ENCODE data around the gene AKAP11. TPM values are rescaled to one million over a fixed set of nuclear protein-coding genes. Genes with fewer than 3 reads are reported as not detected.
A peak's percentile ranks its signal among the peaks of the same experiment; 100 is the strongest.

Gene AKAP11
- total and polyA plus RNA-seq, 4 experiments from 2014 or later: 2.7 to 42.6 (median 22.3) TPM

DNA sequence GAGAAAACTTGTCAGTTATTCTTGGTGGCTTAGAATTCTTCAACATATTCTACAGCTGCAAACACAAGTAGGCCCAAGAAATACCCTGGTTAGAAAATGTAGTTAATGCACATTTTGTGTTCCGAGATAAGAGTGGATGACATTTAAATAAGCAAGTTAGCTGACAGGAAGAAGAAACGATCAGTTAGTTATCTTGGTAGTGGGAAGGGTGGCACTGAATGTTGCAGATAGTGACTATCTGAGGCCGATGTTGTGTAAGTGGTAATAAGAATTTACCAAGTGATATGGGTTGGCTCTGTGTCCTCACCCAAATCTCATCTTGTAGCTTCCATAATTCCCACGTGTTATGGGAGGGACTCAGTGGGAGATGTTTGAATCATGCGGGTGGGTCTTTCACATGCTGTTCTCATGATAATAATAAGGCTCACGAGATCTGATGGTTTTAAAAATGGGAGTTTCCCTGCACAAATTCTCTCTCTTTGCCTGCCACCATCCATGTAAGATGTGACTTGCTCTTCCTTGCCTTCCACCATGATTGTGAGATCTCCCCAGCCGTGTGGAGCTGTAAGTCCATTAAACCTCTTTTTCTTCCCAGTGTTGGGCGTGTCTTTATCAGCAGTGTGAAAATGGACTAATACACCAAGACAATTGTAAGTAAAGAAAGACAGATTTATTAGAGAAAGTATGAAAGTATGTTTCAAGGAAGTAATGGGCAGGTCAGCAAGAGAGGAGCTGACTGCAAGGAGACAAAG lies 10.9 kb upstream of the AKAP11 start:
- Histone ChIP-seq H3K27me3 (ENCODE audit: insufficient read depth, low read length) (no peaks in the 10 kb centered on the region), H3K4me3 (ENCODE audit: low read length in 2 of 2) (no peak overlapping the region), H3K27ac (ENCODE audit: low read depth, low read length) (no peak overlapping the region), H3K4me1 (ENCODE audit: insufficient read depth, low read length) (no peaks in the 10 kb centered on the region), H3K9me3 (ENCODE audit: control insufficient read depth in 1 of 2, low read length in 2 of 2) (no peaks in the 10 kb centered on the region), H3K36me3 (ENCODE audit: insufficient read depth, low read length) (no peaks in the 10 kb centered on the region)
- DNase-seq: no peak
- intact Hi-C loops (cut with micrococcal nuclease): no loop called here
- no peak overlapping the region for H3K4me3 Mint-ChIP-seq
- H3K4me1 Mint-ChIP-seq: no peaks in the 10 kb centered on the region
- H3K36me3 Mint-ChIP-seq: no peaks in the 10 kb centered on the region
- no peak overlapping the region for H3K27ac Mint-ChIP-seq
- no peaks in the 10 kb centered on the region for H3K9me3 Mint-ChIP-seq
- H3K27me3 Mint-ChIP-seq: peaks cover 2% of the 10 kb centered on the region in 2 donors
- CTCF ChIA-PET (ENCODE audit: partially characterized antibody): interaction anchor here (1.2 kb wide), 2 partner anchors 8 to 12 kb away, joined by 3 read pairs; no protein-coding TSS in a partner anchor
- POLR2A ChIA-PET (ENCODE audit: partially characterized antibody): no interaction called here

DNA sequence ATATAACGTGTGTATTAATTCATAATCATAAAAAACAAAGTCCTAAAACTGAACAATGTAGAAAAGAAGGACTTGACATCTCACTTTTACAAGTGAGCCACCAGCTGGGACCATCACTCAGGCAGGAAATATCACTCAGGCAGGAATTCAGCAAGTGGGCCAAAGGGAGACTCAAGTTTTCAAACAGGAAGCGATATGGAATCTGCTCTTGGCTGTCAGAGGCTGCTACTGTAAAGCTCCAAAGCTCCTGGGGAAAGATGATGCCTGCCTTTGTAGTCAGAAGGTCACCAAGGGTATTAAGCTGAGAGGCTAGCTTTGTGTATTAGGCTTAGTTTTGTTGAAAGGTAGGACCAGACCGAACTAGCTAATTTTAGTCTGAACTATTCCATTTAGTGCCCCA lies 5.5 kb upstream of the AKAP11 start:
- Mint-ChIP-seq H3K27ac (no peak overlapping the region), H3K27me3 (peaks cover 0 to 2% of the 10 kb centered on the region in 2 donors), H3K4me1 (peaks cover 10 to 14% (median 13%) of the 10 kb centered on the region in 4 donors), H3K4me3 (no peak overlapping the region), H3K36me3 (no peaks in the 10 kb centered on the region), H3K9me3 (no peaks in the 10 kb centered on the region)
- ChIA-PET POLR2A (ENCODE audit: partially characterized antibody) (no interaction called here), CTCF (ENCODE audit: partially characterized antibody) (no interaction called here)
- no peak overlapping the region for H3K27ac ChIP-seq (ENCODE audit: low read depth, low read length)
- no peaks in the 10 kb centered on the region for H3K27me3 ChIP-seq (ENCODE audit: insufficient read depth, low read length)
- H3K9me3 ChIP-seq (ENCODE audit: control insufficient read depth in 1 of 2, low read length in 2 of 2): no peaks in the 10 kb centered on the region
- intact Hi-C loops (cut with micrococcal nuclease): no loop called here
- no peak for DNase-seq
- peaks cover 10% of the 10 kb centered on the region for H3K4me1 ChIP-seq (ENCODE audit: insufficient read depth, low read length)
- H3K36me3 ChIP-seq (ENCODE audit: insufficient read depth, low read length): no peaks in the 10 kb centered on the region
- H3K4me3 ChIP-seq (ENCODE audit: low read length in 2 of 2): no peak overlapping the region

DNA sequence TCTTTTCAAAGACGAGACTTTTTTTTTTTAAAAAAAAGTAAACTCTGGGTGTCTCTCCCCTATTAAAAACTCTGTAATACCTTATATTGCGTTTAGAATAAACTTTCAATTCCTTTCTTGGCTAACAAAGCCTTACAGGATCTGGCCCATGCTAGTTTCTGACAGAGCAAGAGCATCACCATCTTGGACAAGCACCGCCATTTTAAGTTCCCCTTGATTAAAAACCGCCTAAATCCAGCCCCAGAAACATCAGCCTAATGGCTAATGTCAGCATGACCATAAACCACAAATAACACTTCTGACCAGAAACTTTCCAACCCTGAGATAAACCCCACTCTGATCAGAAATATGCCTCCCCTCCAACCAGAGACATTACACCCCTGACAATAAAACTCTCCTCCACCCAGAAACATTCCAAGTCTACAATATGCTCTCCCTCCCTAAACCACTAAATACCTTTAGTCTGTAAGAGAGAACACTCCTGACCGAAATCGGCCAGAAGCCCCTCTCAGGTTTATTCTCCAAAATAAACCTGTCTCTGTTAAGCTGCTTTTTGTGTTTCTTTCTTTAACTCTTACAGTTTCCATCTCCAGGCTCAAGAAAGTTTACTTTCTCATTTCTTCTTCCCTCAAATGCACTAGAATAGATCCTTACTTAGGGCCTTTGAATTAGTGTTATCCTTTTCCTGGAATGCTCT lies 1.6 kb upstream of the AKAP11 start:
- Mint-ChIP-seq H3K4me3 (peak overlapping the region; percentile 88 to 99 (median 97)), H3K36me3 (peaks cover 0 to 6% of the 10 kb centered on the region in 2 donors), H3K4me1 (peaks cover 28 to 50% (median 36%) of the 10 kb centered on the region in 4 donors), H3K27me3 (no peaks in the 10 kb centered on the region), H3K9me3 (no peaks in the 10 kb centered on the region), H3K27ac (peak overlapping the region; percentile 98 to 99 (median 98))
- peak overlapping the region; percentile 94 for H3K27ac ChIP-seq (ENCODE audit: low read depth, low read length)
- no peaks in the 10 kb centered on the region for H3K9me3 ChIP-seq (ENCODE audit: control insufficient read depth in 1 of 2, low read length in 2 of 2)
- no peaks in the 10 kb centered on the region for H3K27me3 ChIP-seq (ENCODE audit: insufficient read depth, low read length)
- POLR2A ChIA-PET (ENCODE audit: partially characterized antibody): interaction anchor here (1.1 to 2.7 kb wide), 3 partner anchors 11 to 126 kb away, joined by 3 to 19 read pairs (median 17); no protein-coding TSS in a partner anchor
- peaks cover 37% of the 10 kb centered on the region for H3K4me1 ChIP-seq (ENCODE audit: insufficient read depth, low read length)
- no peak overlapping the region for H3K4me3 ChIP-seq (ENCODE audit: low read length in 2 of 2)
- CTCF ChIA-PET (ENCODE audit: partially characterized antibody): no interaction called here
- intact Hi-C loops (cut with micrococcal nuclease): loop anchor here (5.0 to 10.0 kb wide), 7 partner anchors 84 to 1208 kb away; partner anchors contain the start of genes KBTBD6, MTRF1, VWA8 and WBP4
- no peak for DNase-seq
- H3K36me3 ChIP-seq (ENCODE audit: insufficient read depth, low read length): no peaks in the 10 kb centered on the region

- H3K36me3 Mint-ChIP-seq: peaks cover 0 to 6% of the 10 kb centered on the region in 2 donors
- Histone ChIP-seq H3K36me3 (ENCODE audit: insufficient read depth, low read length) (no peaks in the 10 kb centered on the region), H3K9me3 (ENCODE audit: control insufficient read depth in 1 of 2, low read length in 2 of 2) (no peaks in the 10 kb centered on the region), H3K4me1 (ENCODE audit: insufficient read depth, low read length) (peaks cover 42% of the 10 kb centered on the region), H3K27ac (ENCODE audit: low read depth, low read length) (peak overlapping the region; percentile 94), H3K4me3 (ENCODE audit: low read length in 2 of 2) (peak overlapping the region; percentile 82 to 93), H3K27me3 (ENCODE audit: insufficient read depth, low read length) (no peaks in the 10 kb centered on the region)
- H3K4me1 Mint-ChIP-seq: peaks cover 32 to 55% (median 41%) of the 10 kb centered on the region in 4 donors
- H3K9me3 Mint-ChIP-seq: no peaks in the 10 kb centered on the region
- CTCF ChIA-PET (ENCODE audit: partially characterized antibody): interaction anchor here (1.1 kb wide), 1 partner anchor 302 kb away, joined by 3 read pairs; no protein-coding TSS in a partner anchor
- no peak for DNase-seq
- H3K27me3 Mint-ChIP-seq: no peaks in the 10 kb centered on the region
- intact Hi-C loops (cut with micrococcal nuclease): loop anchor here (5.0 to 10.0 kb wide), 7 partner anchors 84 to 1209 kb away; partner anchors contain the start of genes KBTBD6, MTRF1, VWA8 and WBP4
- POLR2A ChIA-PET (ENCODE audit: partially characterized antibody): interaction anchor here (1.1 to 2.7 kb wide), 5 partner anchors 11 to 1211 kb away, joined by 3 to 19 read pairs (median 5); no protein-coding TSS in a partner anchor
- H3K27ac Mint-ChIP-seq: peak overlapping the region; percentile 98 to 99 (median 98)
- peak overlapping the region; percentile 88 to 99 (median 97) for H3K4me3 Mint-ChIP-seq
Observed at GRCh38 chr13:42270857-42271215, 1.1 kb upstream of the AKAP11 start.

DNA sequence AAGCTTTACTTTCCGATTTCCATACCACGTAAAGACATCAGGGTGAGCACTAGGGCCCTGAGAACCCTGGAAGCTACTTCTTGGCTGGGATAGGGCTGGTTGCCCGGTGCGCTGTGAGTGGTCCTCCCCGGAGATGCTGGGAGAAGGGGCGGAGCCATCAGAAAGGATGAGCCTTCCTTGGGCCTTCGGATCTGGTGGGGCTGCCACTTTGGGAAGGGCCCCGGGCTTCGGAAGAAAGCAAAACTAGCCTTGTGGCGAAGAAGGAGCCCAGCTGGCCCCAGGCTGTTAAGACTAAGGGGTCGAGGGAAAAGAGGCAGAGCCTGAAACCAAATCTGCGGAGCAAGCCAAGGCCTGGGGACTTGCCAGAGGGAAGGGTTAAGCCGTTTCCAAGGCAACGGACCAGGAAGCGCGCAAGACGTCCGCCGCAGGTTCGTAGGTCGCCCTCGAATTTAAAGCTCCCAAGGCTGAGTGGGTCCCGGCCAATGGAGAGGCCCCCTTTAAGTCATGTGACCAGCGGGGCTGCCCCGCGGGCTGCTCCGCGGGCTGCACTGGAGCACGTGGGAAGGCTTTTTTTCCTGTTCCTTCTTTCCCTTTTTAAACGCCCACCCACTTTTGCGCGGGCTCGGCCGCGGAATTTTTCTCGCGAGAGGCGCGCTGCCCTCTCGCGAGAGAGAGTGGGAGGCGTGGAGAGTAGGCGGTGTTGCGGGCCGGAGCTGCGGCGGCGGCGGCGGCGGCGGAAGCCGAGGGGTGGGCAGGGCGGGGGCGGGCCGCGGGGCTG lies 426 bp upstream of the AKAP11 start:
- Mint-ChIP-seq H3K27ac (peak overlapping the region; percentile 98 to 99 (median 98)), H3K4me3 (peak overlapping the region; percentile 88 to 99 (median 97)), H3K9me3 (no peaks in the 10 kb centered on the region), H3K27me3 (no peaks in the 10 kb centered on the region), H3K36me3 (peaks cover 0 to 6% of the 10 kb centered on the region in 2 donors), H3K4me1 (peaks cover 35 to 60% (median 47%) of the 10 kb centered on the region in 4 donors)
- H3K36me3 ChIP-seq (ENCODE audit: insufficient read depth, low read length): no peaks in the 10 kb centered on the region
- CTCF ChIA-PET (ENCODE audit: partially characterized antibody): interaction anchor here (1.0 to 1.1 kb wide), 2 partner anchors 224 to 302 kb away, joined by 3 read pairs; no protein-coding TSS in a partner anchor
- no peaks in the 10 kb centered on the region for H3K9me3 ChIP-seq (ENCODE audit: control insufficient read depth in 1 of 2, low read length in 2 of 2)
- H3K27ac ChIP-seq (ENCODE audit: low read depth, low read length): peak overlapping the region; percentile 94
- POLR2A ChIA-PET (ENCODE audit: partially characterized antibody): interaction anchor here (0.7 to 2.7 kb wide), 19 partner anchors 12 to 1211 kb away, joined by 3 to 19 read pairs (median 3); partner anchors contain the start of genes EPSTI1, KBTBD6, MTRF1 and RGCC
- peak; percentile 95 to 98 (median 96) for DNase-seq
- peak overlapping the region; percentile 82 to 93 for H3K4me3 ChIP-seq (ENCODE audit: low read length in 2 of 2)
- no peaks in the 10 kb centered on the region for H3K27me3 ChIP-seq (ENCODE audit: insufficient read depth, low read length)
- intact Hi-C loops (cut with micrococcal nuclease): loop anchor here (1.0 to 10.0 kb wide), 8 partner anchors 83 to 1209 kb away; partner anchors contain the start of genes DNAJC15, KBTBD6, MTRF1 and VWA8
- H3K4me1 ChIP-seq (ENCODE audit: insufficient read depth, low read length): peaks cover 46% of the 10 kb centered on the region

- DNase-seq: peak in 4 of 5 donors; percentile 20 to 26 (median 26)
- intact Hi-C loops (cut with micrococcal nuclease): loop anchor here (1.0 to 10.0 kb wide), 8 partner anchors 82 to 1210 kb away; partner anchors contain the start of genes DNAJC15, KBTBD6, MTRF1 and VWA8
- ChIA-PET POLR2A (ENCODE audit: partially characterized antibody) (interaction anchor here (0.7 to 2.7 kb wide), 11 partner anchors 19 to 815 kb away, joined by 3 to 19 read pairs (median 4); partner anchors contain the start of genes EPSTI1, RGCC and VWA8), CTCF (ENCODE audit: partially characterized antibody) (interaction anchor here (0.7 to 1.1 kb wide), 3 partner anchors 11 to 206 kb away, joined by 3 to 5 read pairs (median 3); no protein-coding TSS in a partner anchor)
- no peaks in the 10 kb centered on the region for H3K36me3 ChIP-seq (ENCODE audit: insufficient read depth, low read length)
- H3K36me3 Mint-ChIP-seq: peaks cover 0 to 6% of the 10 kb centered on the region in 2 donors
- no peaks in the 10 kb centered on the region for H3K9me3 Mint-ChIP-seq
- no peaks in the 10 kb centered on the region for H3K27me3 ChIP-seq (ENCODE audit: insufficient read depth, low read length)
- H3K27ac ChIP-seq (ENCODE audit: low read depth, low read length): peak overlapping the region; percentile 94
- H3K4me1 ChIP-seq (ENCODE audit: insufficient read depth, low read length): peaks cover 59% of the 10 kb centered on the region
- no peaks in the 10 kb centered on the region for H3K27me3 Mint-ChIP-seq
- no peaks in the 10 kb centered on the region for H3K9me3 ChIP-seq (ENCODE audit: control insufficient read depth in 1 of 2, low read length in 2 of 2)
- H3K4me1 Mint-ChIP-seq: peaks cover 43 to 73% (median 56%) of the 10 kb centered on the region in 4 donors
- peak overlapping the region; percentile 80 to 85 for H3K4me3 ChIP-seq (ENCODE audit: low read length in 2 of 2)
- H3K27ac Mint-ChIP-seq: peak overlapping the region; percentile 95 to 99 (median 98)
- H3K4me3 Mint-ChIP-seq: peak overlapping the region; percentile 72 to 98 (median 96)
Observed at GRCh38 chr13:42272804-42273175, 838 bp downstream of the AKAP11 start.
